NOMO-1 treated with dmso at 0.1 percent for 144 hours (cell line): Measurements from ENCODE around the gene GPR55.
"Not testable (repeated sequence)": the region's sequence is repeated elsewhere in the genome, so short reads cannot be mapped to it uniquely, and the experiment has no call there.

Experiments used
- DNase-seq: peaks from one replicate; lab custom pipeline; 2025; ENCODE audit not compliant: unreplicated experiment; lab: John Stamatoyannopoulos, UW

GPR55 gene

GRCh38 chr2:230924470-230925341 lies at the start of gene GPR55:
TSS of gene GPR55 (minus strand) at chr2:230925242. CDS start at chr2:230910962, 14,280 bp downstream.
- peak; percentile 10 for DNase-seq

GRCh38 chr2:230974096-230974913 lies 49.3 kb upstream of the GPR55 start:
- DNase-seq: no peak

DNA sequence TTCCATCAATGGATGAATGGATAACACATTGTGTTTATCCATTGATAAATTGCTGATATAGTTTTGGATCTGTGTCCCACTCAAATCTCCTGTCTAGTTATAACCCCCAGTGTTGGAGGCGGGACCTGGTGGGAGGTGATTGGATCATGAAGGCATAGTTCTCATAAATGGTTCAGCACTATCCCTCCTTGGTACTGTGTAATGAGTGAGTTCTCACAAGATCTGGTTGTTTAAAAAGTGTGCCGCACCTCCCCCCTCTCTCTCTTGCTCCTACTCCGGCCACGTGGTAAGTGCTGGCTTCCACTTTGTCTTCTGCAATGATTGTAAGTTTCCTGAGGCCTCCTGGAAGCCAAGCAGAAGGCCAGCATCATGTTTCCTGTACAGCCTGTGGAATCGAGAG lies 47.0 kb upstream of the GPR55 start:
- no peak for DNase-seq

DNA sequence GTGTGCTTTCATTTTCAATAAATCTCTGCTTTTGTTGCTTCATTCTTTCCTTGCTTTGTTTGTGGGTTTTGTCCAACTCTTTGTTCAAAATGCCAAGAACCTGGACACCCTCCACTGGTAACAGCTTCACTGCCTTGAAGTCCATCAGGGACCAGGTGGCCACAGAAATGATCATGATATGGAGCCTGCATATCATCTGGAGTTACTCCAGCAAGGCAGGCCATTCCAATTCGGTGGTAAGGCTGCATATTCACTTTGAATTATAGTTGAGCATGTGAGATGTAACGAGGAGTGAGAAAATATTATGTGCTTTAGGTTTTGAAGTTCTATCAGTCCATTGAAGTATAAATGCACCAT lies 44.6 kb upstream of the GPR55 start:
- no peak for DNase-seq

GRCh38 chr2:230968921-230969658 lies 44.0 kb upstream of the GPR55 start:
- no peak for DNase-seq

- DNase-seq: not testable (repeated sequence)
Measured at GRCh38 chr2:230968314-230968713, 43.3 kb upstream of the GPR55 start.

- no peak for DNase-seq
Measured at GRCh38 chr2:230967113-230967512, 42.1 kb upstream of the GPR55 start.

GRCh38 chr2:230964136-230964730 lies 39.2 kb upstream of the GPR55 start:
- no peak for DNase-seq

DNA sequence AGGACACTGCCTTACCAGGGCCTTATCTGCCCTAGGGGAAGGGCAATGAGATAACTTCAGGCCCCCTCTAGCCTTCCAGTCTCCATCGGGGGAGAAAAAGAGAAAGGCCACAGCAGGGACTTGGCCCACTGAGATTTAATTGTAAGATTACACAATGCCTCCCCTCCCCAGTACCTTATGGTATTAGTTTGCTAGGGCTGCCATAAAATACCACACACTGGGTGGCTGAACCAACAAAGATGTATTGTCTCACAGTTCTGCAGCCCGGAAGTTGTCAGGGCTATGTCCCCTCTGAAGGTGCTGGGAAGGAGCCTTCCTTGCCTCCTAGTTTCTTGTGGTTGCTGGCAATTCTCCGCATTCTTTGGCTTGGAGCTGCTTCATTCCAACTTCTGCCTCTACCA lies 36.0 kb upstream of the GPR55 start:
- no peak for DNase-seq

DNA sequence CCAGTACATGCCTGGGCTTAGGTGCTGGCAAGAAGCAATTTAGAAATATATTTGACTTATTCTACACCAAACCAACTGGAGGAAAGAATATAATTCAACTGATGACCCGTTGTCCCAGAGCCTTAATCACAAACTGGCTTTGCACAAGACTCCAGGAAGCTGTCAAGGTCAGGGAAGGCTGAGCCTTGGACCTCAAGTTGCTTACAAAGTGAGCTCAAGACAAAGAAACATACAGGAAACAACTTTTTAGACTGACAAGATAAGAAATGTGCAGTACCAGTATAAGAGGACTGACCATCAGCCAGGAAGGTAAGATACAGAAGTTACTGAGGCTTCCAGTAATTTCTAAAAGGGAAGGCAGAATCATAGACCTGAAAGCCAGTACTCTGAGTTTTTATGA lies 35.0 kb upstream of the GPR55 start:
- no peak for DNase-seq

DNA sequence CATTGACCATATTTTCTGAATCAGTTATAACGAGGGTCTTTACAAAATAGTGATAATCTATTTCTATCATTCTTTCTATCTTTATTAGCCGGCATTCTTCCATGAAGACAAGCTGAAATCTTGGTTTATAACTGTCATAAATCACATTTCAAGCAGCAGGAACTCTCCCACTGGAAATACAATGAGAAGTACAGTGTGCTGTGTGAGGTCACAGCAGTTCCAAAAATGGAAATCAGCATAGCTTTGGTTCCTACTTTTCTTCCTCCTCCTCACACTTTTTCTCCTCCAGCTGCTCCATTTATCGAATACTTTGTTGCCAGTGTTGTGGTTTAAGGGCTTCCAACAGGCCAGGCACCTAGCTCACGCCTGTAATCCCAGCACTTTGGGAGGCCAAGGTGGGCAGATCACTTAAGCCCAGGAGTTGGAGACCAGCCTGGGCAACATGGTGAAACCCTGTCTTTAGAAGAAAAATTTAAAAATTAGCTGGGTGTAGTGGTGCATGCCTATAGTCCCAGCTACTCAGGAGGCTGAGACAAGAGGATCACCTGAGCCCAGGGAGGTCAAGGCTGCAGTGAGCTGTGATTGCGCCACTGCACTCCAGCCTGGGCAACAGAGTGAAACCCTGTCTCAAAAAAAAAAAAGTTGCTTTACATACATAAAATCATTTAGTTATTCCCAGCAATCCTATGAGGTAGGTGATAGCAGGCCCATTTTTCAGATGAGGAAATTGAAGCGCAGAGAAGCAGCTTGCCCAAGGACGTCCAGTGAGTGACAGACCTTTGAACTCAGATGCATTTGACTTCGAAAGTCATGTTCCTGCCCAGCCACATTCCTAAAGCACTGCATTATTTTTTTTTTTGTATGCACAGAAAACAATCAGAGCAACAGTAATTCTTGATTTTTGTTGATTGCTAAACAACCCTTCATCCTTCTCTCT lies 34.0 kb upstream of the GPR55 start:
- no peak for DNase-seq

- DNase-seq: no peak
Measured at GRCh38 chr2:230957756-230958391, 32.8 kb upstream of the GPR55 start.

DNA sequence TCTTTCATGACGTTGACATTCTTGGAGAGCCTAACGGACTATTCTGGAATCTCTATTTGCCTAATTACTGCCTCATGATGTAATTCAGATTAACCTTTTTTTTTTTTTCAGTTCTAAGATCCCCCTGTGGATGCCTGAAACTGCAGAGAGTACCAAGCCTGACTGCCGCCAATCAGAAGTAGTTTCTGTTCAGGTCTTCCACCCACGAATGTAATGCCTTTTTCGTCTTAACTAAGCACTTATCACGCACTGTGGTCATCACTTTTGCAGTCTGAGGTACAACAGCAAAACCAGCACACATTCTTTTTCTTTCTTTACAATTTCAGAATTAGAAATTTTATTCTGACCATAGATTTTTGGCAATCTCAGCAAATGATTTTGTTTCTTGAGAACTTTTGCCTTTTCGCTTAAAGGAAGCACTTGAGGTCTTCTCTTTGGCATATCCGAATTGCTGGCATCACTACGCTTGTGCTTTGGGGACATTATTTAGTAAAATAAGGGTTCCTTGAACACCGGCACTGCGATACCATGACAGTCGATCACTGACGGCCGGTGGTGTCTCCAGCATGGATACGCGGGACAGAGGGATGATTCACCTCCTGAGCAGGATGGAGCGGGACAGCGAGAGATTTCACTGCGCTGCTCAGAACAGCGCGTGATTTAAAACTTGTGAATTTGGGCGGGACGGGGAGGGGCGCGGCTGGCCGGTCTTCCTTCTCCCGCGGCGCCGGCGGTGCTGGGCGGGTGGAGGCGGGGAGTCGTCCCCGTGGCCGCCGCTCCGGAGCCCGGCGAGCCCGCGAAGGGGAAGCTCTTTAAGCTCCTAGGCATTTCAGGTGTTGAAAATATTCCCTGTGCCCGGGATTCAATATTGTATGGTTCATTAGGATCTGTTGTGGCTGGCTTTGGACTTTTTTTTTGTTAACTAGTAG lies 32.0 kb upstream of the GPR55 start:
- DNase-seq: no peak

DNA sequence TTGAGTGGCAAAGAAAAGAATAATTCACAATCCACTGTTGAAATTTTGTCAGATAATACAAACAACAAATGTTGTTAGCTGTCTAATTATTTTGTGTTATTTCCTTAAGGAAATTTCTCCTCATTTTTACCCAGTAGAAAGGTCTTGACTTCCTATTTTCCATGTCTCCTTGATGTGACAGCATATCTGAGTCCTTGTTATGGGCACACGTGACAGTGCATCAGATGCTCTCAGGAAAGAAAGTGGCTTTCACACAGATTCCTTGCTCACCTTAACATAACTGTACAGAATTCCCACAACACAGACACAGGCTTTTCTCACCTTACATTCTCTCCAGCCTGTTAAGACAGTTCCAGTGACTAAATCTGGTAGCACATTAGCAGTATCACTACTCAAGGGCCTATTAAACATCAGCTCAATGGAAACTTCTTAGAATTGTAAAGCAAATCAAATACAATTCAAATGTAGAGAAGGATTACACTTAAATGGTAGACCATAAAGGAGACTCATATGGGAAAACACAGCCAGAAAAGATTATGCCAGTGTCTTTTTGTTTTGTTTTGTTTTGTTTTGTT lies 30.2 kb upstream of the GPR55 start:
- no peak for DNase-seq

DNA sequence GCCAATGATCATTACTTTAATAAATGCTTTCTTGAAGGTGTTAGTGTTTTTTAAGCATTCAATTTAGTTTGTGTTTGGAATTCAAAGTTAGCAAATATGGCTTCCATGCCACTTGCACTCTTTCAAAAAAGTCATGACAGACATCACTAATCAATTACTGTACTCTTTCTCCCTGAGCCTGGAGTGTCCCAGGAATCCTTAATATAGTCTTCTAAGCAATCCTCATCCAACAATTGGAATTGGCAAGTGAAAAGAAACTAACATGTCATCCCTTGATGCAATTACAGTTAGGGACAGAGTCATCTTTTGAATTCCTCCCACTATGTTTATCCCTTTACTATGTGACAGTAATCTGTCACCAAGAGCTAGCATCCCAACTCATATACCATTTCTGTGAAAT lies 29.7 kb upstream of the GPR55 start:
- no peak for DNase-seq

GRCh38 chr2:230953845-230954244 lies 28.8 kb upstream of the GPR55 start:
- DNase-seq: no peak

DNA sequence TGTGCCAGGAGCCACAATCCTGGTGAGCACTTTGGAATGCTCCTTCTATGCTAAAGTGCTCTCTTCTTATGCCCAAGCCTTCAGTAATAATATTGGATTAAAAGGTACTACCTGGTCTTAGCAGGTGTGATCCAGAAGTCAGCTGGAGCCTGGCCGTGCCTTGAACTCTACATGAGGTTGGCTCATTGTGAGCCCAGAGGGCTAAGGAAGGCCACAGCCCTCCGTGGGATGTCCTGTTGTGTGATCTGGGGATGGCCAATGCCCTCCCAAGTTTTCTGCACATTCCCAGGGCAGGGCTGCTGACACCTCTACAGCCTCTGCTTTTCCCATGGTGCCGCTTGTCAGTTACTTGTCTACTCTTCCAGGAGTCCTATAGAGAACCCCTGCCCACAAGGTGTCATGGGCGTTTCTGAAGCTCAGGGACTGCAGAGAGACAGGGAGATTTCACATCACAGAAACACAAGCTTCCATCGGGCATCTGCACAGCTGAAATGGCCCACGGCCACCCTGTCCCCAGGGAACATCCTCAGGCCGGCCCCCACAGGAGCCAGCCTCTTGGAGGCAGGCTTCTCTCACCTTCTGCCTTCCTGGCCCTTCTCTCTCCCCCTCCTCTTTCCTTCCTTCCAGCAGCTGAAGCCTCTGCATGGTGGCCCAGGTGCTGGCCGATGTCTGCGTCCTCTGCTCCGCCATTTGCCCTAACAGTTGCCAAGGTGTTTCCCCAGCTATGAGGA lies 27.3 kb upstream of the GPR55 start:
- DNase-seq: no peak
